IPS-NIHi11 (cell line): ENCODE measurements around the gene SHKBP1.
"Not testable (repeated sequence)": the region's sequence is repeated elsewhere in the genome, so short reads cannot be mapped to it uniquely, and the experiment has no call there.

Experiments used
- DNase-seq: peaks from one replicate; pipeline ENCODE4 v3.0.0; 2012; ENCODE audit warnings: mixed read lengths, low spot score

SHKBP1 gene

GRCh38 chr19:40555978-40556689, 20.5 kb upstream of the SHKBP1 start:
- DNase-seq, result no peak

- no peak for DNase-seq
These were observed 19.6 kb upstream of the SHKBP1 start for GRCh38 chr19:40556953-40557530.

- DNase-seq, result no peak
These were observed 17.3 kb upstream of the SHKBP1 start for GRCh38 chr19:40559394-40559793.

GRCh38 chr19:40560092-40560507, 16.6 kb upstream of the SHKBP1 start:
- no peak for DNase-seq

- no peak for DNase-seq
These were observed 14.7 kb upstream of the SHKBP1 start for GRCh38 chr19:40561947-40562346.

- not testable (repeated sequence) for DNase-seq
These were observed 12.1 kb upstream of the SHKBP1 start for GRCh38 chr19:40564535-40564934.

GRCh38 chr19:40565355-40565754, 11.3 kb upstream of the SHKBP1 start:
- no peak for DNase-seq

- DNase-seq, result no peak
These were observed 10.7 kb upstream of the SHKBP1 start for GRCh38 chr19:40565910-40566495.

GRCh38 chr19:40567040-40567749, 9.5 kb upstream of the SHKBP1 start:
- DNase-seq, result no peak

- peak; percentile 60 for DNase-seq
These were observed 8.8 kb upstream of the SHKBP1 start for GRCh38 chr19:40567750-40568494.

GRCh38 chr19:40570313-40571004, 6.2 kb upstream of the SHKBP1 start:
- peak; percentile 99 for DNase-seq

GRCh38 chr19:40571005-40571318, 5.7 kb upstream of the SHKBP1 start:
- no peak for DNase-seq

- DNase-seq, result no peak
These were observed 4.7 kb upstream of the SHKBP1 start for GRCh38 chr19:40571831-40572495.

GRCh38 chr19:40575326-40575725, 1.3 kb upstream of the SHKBP1 start:
- no peak for DNase-seq

- no peak for DNase-seq
These were observed 505 bp upstream of the SHKBP1 start for GRCh38 chr19:40576151-40576584.

GRCh38 chr19:40578442-40578908, 1.8 kb downstream of the SHKBP1 start:
- DNase-seq, result peak; percentile 74

GRCh38 chr19:40580619-40581018, 3.9 kb downstream of the SHKBP1 start:
- DNase-seq, result no peak

- DNase-seq, result no peak
These were observed 4.9 kb downstream of the SHKBP1 start for GRCh38 chr19:40581531-40581930.

GRCh38 chr19:40582467-40582866, 5.8 kb downstream of the SHKBP1 start:
- no peak for DNase-seq

GRCh38 chr19:40583283-40583682, 6.6 kb downstream of the SHKBP1 start:
- DNase-seq, result no peak

- no peak for DNase-seq
These were observed 7.3 kb downstream of the SHKBP1 start for GRCh38 chr19:40584007-40584406.
